Activated CD4-positive, alpha-beta T cell treated with anti-CD3 and anti-CD28 coated beads, Interleukin-2, amount 10 ng/mL, durations not matched to agents 7 days and 5 days (primary cell): Measurements from ENCODE around the gene OR52I1. TPM values are rescaled to one million over a fixed set of nuclear protein-coding genes. Genes with fewer than 3 reads are reported as not detected.
A peak's percentile ranks its signal among the peaks of the same experiment; 100 is the strongest.

Experiments
- CTCF ChIA-PET: fragments of 350-600 bp; sonication (Branson Sonifier 250); formaldehyde crosslinking; loops from one replicate; lab custom pipeline; 2021; ENCODE audit warnings: antibody characterized with exemption; lab: Charles Lee
- POLR2A ChIA-PET: fragments of 350-600 bp; sonication (Branson Sonifier 250); formaldehyde crosslinking; loops from one replicate; lab custom pipeline; 2021; ENCODE audit warnings: antibody characterized with exemption; lab: Charles Lee
- DNase-seq: peaks from one replicate; pipeline ENCODE4 v3.0.0-alpha.2; 2020
- H3K27ac Mint-ChIP-seq: one replicate; pipeline ENCODE4 v1.8.0; 2021; ENCODE audit warnings: mild to moderate bottlenecking, moderate library complexity, mixed read lengths
- H3K27me3 Mint-ChIP-seq: one replicate; pipeline ENCODE4 v1.8.0; 2021; ENCODE audit warnings: mixed read lengths
- H3K36me3 Mint-ChIP-seq: one replicate; pipeline ENCODE4 v1.8.0; 2021; ENCODE audit warnings: low read depth, mixed read lengths
- H3K4me1 Mint-ChIP-seq: one replicate; pipeline ENCODE4 v1.8.0; 2021; ENCODE audit warnings: mixed read lengths
- H3K4me3 Mint-ChIP-seq: one replicate; pipeline ENCODE4 v1.8.0; 2021; ENCODE audit warnings: mild to moderate bottlenecking, moderate library complexity, mixed read lengths
- H3K9me3 Mint-ChIP-seq: one replicate; pipeline ENCODE4 v1.8.0; 2021; ENCODE audit warnings: mixed read lengths
- total RNA-seq, 2 experiments: library from RNA; stranded (reverse); gene quantifications; one replicate each; pipeline ENCODE4 v1.2.3, GENCODE V29; 2021

Gene OR52I1
- total RNA-seq, 2 experiments from 2014 or later, result not detected

DNA sequence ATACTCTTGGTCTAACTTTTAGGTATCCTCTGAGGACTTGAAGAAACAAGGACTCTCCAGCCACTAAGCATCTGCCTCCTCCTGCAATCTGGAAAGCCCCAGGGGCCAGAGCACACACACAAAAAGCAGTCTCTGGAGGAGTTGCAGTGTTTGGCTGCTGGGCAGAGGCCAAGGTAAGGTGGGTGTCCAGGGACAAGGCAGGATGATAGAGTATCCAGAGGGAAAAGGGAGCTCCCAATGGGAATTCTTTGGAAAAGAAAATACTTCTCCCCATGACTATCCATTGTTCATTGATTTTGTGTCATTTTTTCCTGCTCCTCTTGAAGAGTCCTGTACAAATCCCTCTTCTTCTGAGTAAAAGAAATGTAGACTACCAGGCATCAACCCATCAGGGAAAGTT, 12.4 kb upstream of the OR52I1 start, which contains the start of gene OR52I2:
OR52I2 (plus strand) TSS at position 301 of the 400 bp plus-strand sequence.
- no peaks in the 10 kb centered on the region for H3K36me3 Mint-ChIP-seq
- H3K27ac Mint-ChIP-seq, result no peak within 1 kb of the TSS
- peaks cover 32% of the 10 kb centered on the region for H3K27me3 Mint-ChIP-seq
- H3K9me3 Mint-ChIP-seq, result no peaks in the 10 kb centered on the region
- DNase-seq, result no peak
- CTCF ChIA-PET, result no interaction called here
- no peak within 1 kb of the TSS for H3K4me3 Mint-ChIP-seq
- H3K4me1 Mint-ChIP-seq, result no peaks in the 10 kb centered on the region
- POLR2A ChIA-PET, result no interaction called here

- H3K4me3 Mint-ChIP-seq, result no peak overlapping the region
- ChIA-PET POLR2A (no interaction called here), CTCF (no interaction called here)
- no peaks in the 10 kb centered on the region for H3K4me1 Mint-ChIP-seq
- H3K27me3 Mint-ChIP-seq, result peaks cover 4% of the 10 kb centered on the region
- no peak overlapping the region for H3K27ac Mint-ChIP-seq
- DNase-seq, result no peak
- no peaks in the 10 kb centered on the region for H3K36me3 Mint-ChIP-seq
- H3K9me3 Mint-ChIP-seq, result no peaks in the 10 kb centered on the region
Measured at GRCh38 chr11:4589017-4589416, 4.8 kb upstream of the OR52I1 start.

- CTCF ChIA-PET, result interaction anchor here (2.0 kb wide), 1 partner anchor 418 kb away, joined by 4 read pairs; no protein-coding TSS in a partner anchor
- Mint-ChIP-seq H3K27ac (no peak overlapping the region), H3K27me3 (no peaks in the 10 kb centered on the region), H3K4me1 (peaks cover 31% of the 10 kb centered on the region), H3K36me3 (peaks cover 21% of the 10 kb centered on the region), H3K4me3 (no peak overlapping the region), H3K9me3 (no peaks in the 10 kb centered on the region)
- POLR2A ChIA-PET, result no interaction called here
- no peak for DNase-seq
Measured at GRCh38 chr11:4605057-4605456, 11.2 kb downstream of the OR52I1 start.

- no peak overlapping the region for H3K27ac Mint-ChIP-seq
- H3K9me3 Mint-ChIP-seq, result no peaks in the 10 kb centered on the region
- peaks cover 14% of the 10 kb centered on the region for H3K36me3 Mint-ChIP-seq
- H3K27me3 Mint-ChIP-seq, result no peaks in the 10 kb centered on the region
- peak overlapping the region; percentile 91 for H3K4me3 Mint-ChIP-seq
- peaks cover 37% of the 10 kb centered on the region for H3K4me1 Mint-ChIP-seq
- POLR2A ChIA-PET, result no interaction called here
- CTCF ChIA-PET, result interaction anchor here (0.8 to 0.9 kb wide), 3 partner anchors 11 to 15 kb away, joined by 3 read pairs; partner anchors contain the start of gene OR52I1
- DNase-seq, result no peak
Measured at GRCh38 chr11:4606231-4607015, 12.6 kb downstream of the OR52I1 start.

GRCh38 chr11:4607096-4607495, 13.3 kb downstream of the OR52I1 start:
- no peaks in the 10 kb centered on the region for H3K9me3 Mint-ChIP-seq
- POLR2A ChIA-PET, result no interaction called here
- peak overlapping the region; percentile 91 for H3K4me3 Mint-ChIP-seq
- peak overlapping the region; percentile 95 for H3K27ac Mint-ChIP-seq
- peaks cover 37% of the 10 kb centered on the region for H3K4me1 Mint-ChIP-seq
- peaks cover 13% of the 10 kb centered on the region for H3K36me3 Mint-ChIP-seq
- no peak for DNase-seq
- no peaks in the 10 kb centered on the region for H3K27me3 Mint-ChIP-seq
- CTCF ChIA-PET, result interaction anchor here (0.8 to 0.9 kb wide), 2 partner anchors 12 to 15 kb away, joined by 3 read pairs; no protein-coding TSS in a partner anchor

GRCh38 chr11:4607781-4608666, 14.2 kb downstream of the OR52I1 start, which contains the start of gene TRIM68:
TRIM68 (minus strand) TSS chr11:4608231; CDS start chr11:4605504, 2,727 bp downstream.
- H3K27ac Mint-ChIP-seq, result peak within 1 kb of the TSS; percentile 95
- H3K4me1 Mint-ChIP-seq, result peaks cover 37% of the 10 kb centered on the region
- H3K4me3 Mint-ChIP-seq, result peak within 1 kb of the TSS; percentile 91
- H3K27me3 Mint-ChIP-seq, result no peaks in the 10 kb centered on the region
- peak; percentile 96 for DNase-seq
- no peaks in the 10 kb centered on the region for H3K9me3 Mint-ChIP-seq
- H3K36me3 Mint-ChIP-seq, result peaks cover 10% of the 10 kb centered on the region
- ChIA-PET CTCF (no interaction called here), POLR2A (no interaction called here)

DNA sequence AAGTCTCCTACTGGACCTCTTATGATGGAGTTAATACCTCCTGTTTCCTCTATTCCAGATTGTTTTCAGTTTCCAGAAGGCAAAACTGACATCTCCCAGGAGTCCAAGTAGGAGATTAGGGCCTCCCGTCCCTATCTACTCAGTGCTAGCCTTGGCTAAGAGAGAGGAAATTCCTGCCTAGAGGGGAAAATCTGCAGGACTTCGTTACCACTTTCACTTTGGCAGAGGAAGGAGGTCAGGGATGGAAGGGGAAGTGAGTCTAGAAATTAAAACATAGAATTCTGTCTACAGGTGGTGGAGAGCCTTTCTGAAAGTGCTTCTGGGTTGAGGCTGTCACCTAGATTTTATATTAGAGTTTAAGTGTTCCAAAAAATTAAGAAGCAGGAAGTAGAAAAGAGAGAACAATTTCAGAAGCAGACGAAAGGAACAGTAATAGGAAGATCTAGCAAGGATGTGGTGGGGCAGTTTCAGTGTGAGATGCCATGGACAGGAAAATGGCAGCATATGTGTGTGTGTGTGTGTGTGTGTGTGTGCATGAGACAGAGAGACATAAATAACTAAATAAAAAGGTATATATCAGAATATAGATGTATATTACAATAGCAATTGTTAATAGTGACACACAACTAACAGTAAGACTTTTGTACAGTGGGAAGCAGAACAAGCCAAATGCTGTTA, 16.6 kb downstream of the OR52I1 start:
- H3K4me3 Mint-ChIP-seq, result peak overlapping the region; percentile 41
- H3K36me3 Mint-ChIP-seq, result peaks cover 2% of the 10 kb centered on the region
- ChIA-PET CTCF (no interaction called here), POLR2A (interaction anchor here (0.8 kb wide), 1 partner anchor 28 kb away, joined by 4 read pairs; no protein-coding TSS in a partner anchor)
- peaks cover 37% of the 10 kb centered on the region for H3K4me1 Mint-ChIP-seq
- no peaks in the 10 kb centered on the region for H3K9me3 Mint-ChIP-seq
- peaks cover 6% of the 10 kb centered on the region for H3K27me3 Mint-ChIP-seq
- DNase-seq, result peak; percentile 33
- peak overlapping the region; percentile 83 for H3K27ac Mint-ChIP-seq

GRCh38 chr11:4611986-4612385, 18.1 kb downstream of the OR52I1 start:
- H3K4me1 Mint-ChIP-seq, result peaks cover 30% of the 10 kb centered on the region
- no peak for DNase-seq
- H3K36me3 Mint-ChIP-seq, result no peaks in the 10 kb centered on the region
- POLR2A ChIA-PET, result no interaction called here
- H3K27me3 Mint-ChIP-seq, result peaks cover 6% of the 10 kb centered on the region
- no peak overlapping the region for H3K27ac Mint-ChIP-seq
- peaks cover 2% of the 10 kb centered on the region for H3K9me3 Mint-ChIP-seq
- no peak overlapping the region for H3K4me3 Mint-ChIP-seq
- CTCF ChIA-PET, result interaction anchor here (1.2 kb wide), 1 partner anchor 17 kb away, joined by 3 read pairs; no protein-coding TSS in a partner anchor

- H3K27me3 Mint-ChIP-seq, result peaks cover 13% of the 10 kb centered on the region
- peaks cover 2% of the 10 kb centered on the region for H3K9me3 Mint-ChIP-seq
- no peak overlapping the region for H3K4me3 Mint-ChIP-seq
- H3K36me3 Mint-ChIP-seq, result no peaks in the 10 kb centered on the region
- no peaks in the 10 kb centered on the region for H3K4me1 Mint-ChIP-seq
- POLR2A ChIA-PET, result no interaction called here
- H3K27ac Mint-ChIP-seq, result no peak overlapping the region
- no peak for DNase-seq
- CTCF ChIA-PET, result interaction anchor here (0.9 to 2.0 kb wide), 2 partner anchors 12 to 429 kb away, joined by 3 to 4 read pairs; no protein-coding TSS in a partner anchor
Measured at GRCh38 chr11:4615856-4616444, 22.1 kb downstream of the OR52I1 start.

- CTCF ChIA-PET, result no interaction called here
- no peak overlapping the region for H3K4me3 Mint-ChIP-seq
- peaks cover 2% of the 10 kb centered on the region for H3K9me3 Mint-ChIP-seq
- peaks cover 13% of the 10 kb centered on the region for H3K27me3 Mint-ChIP-seq
- no peak overlapping the region for H3K27ac Mint-ChIP-seq
- no peak for DNase-seq
- POLR2A ChIA-PET, result no interaction called here
- H3K36me3 Mint-ChIP-seq, result no peaks in the 10 kb centered on the region
- H3K4me1 Mint-ChIP-seq, result no peaks in the 10 kb centered on the region
Measured at GRCh38 chr11:4619514-4619913, 25.7 kb downstream of the OR52I1 start.

DNA sequence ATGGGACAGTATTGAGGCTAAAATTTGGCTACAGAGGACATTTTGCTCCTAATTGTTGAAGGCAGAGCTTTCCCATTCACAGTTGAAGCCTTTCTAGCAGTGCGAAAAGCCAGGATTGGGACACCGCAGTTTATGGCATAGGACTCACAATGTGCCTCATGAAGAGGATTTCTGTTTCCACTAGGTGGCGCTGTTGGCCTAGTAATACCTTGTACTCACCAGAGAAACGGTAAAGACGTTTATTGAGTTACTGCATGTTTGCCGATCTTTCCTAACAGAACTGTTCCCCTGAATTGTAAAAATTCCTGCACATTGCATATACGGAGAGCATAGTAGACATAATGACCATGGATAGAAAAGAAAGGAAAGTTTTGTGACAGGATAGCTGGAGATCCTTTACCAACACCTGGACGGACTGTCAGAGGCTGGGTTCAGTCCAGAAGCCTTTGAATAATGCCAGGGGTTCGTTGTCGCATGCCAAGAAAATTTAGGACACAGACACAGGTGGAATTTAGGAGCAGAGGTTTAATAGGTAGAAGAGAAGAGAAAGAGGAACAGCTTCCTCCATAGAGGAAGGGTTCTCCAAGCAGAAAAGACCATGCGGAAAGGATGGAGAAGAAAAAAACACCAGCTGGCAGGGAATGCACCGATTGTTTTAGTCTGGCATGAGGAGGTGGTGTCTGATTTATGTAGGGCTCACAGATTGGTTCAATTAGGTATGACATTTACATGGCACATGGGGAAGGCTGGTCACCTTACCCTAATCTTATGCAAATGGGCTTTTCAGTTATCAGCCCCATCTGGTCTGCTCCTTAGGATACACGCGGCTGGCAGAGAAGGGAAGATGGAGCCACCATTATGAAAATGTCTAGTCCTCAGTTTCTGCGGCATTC, 32.6 kb downstream of the OR52I1 start:
- H3K4me1 Mint-ChIP-seq, result no peaks in the 10 kb centered on the region
- ChIA-PET POLR2A (no interaction called here), CTCF (interaction anchor here (1.4 kb wide), 1 partner anchor 11 kb away, joined by 5 read pairs; the partner anchor contains the start of gene OR51D1)
- H3K36me3 Mint-ChIP-seq, result no peaks in the 10 kb centered on the region
- peaks cover 4% of the 10 kb centered on the region for H3K9me3 Mint-ChIP-seq
- no peak overlapping the region for H3K4me3 Mint-ChIP-seq
- peak; percentile 83 for DNase-seq
- H3K27ac Mint-ChIP-seq, result no peak overlapping the region
- peaks cover 36% of the 10 kb centered on the region for H3K27me3 Mint-ChIP-seq
